Measurements from ENCODE around the gene SUPT20HL1.
"Not testable (repeated sequence)": the region's sequence is repeated elsewhere in the genome, so short reads cannot be mapped to it uniquely, and the experiment has no call there.

Gene SUPT20HL1

GRCh38 chrX:24375600-24376131 is 15.2 kb downstream of the SUPT20HL1 start:
- TF ChIP-seq, protein P1, sequence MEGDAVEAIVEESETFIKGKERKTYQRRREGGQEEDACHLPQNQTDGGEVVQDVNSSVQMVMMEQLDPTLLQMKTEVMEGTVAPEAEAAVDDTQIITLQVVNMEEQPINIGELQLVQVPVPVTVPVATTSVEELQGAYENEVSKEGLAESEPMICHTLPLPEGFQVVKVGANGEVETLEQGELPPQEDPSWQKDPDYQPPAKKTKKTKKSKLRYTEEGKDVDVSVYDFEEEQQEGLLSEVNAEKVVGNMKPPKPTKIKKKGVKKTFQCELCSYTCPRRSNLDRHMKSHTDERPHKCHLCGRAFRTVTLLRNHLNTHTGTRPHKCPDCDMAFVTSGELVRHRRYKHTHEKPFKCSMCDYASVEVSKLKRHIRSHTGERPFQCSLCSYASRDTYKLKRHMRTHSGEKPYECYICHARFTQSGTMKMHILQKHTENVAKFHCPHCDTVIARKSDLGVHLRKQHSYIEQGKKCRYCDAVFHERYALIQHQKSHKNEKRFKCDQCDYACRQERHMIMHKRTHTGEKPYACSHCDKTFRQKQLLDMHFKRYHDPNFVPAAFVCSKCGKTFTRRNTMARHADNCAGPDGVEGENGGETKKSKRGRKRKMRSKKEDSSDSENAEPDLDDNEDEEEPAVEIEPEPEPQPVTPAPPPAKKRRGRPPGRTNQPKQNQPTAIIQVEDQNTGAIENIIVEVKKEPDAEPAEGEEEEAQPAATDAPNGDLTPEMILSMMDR (conservative IDR thresholded peaks at IDR 0.05; ENCODE audit: low read depth), result no peak
- no peak for DNase-seq (ENCODE audit: low spot score)
- ChIA-PET CTCF (interaction anchor here (0.6 kb wide), 1 partner anchor 87 kb away, joined by 3 read pairs; no protein-coding TSS in a partner anchor), POLR2A (ENCODE audit: low non-redundant PET) (no interaction called here)
- H3K27ac ChIP-seq, result no peak overlapping the region

- CTCF ChIA-PET, result no interaction called here
- no peak for DNase-seq (ENCODE audit: low spot score)
- POLR2A ChIA-PET (ENCODE audit: low non-redundant PET), result no interaction called here
- no peak overlapping the region for H3K27ac ChIP-seq
- TF ChIP-seq, protein P1 (conservative IDR thresholded peaks at IDR 0.05; ENCODE audit: low read depth), result no peak
Measured at GRCh38 chrX:24376403-24376802, 16.0 kb downstream of the SUPT20HL1 start.

- CTCF ChIA-PET, result no interaction called here
- H3K27ac ChIP-seq, result no peak overlapping the region
- no peak for DNase-seq (ENCODE audit: low spot score)
- POLR2A ChIA-PET (ENCODE audit: low non-redundant PET), result no interaction called here
- TF ChIP-seq, protein P1 (conservative IDR thresholded peaks at IDR 0.05; ENCODE audit: low read depth), result no peak
Measured at GRCh38 chrX:24377195-24377594, 16.8 kb downstream of the SUPT20HL1 start.

GRCh38 chrX:24377911-24378468 is 17.6 kb downstream of the SUPT20HL1 start:
- TF ChIP-seq, protein P1 (conservative IDR thresholded peaks at IDR 0.05; ENCODE audit: low read depth), result no peak
- CTCF ChIA-PET, result no interaction called here
- POLR2A ChIA-PET (ENCODE audit: low non-redundant PET), result no interaction called here
- no peak overlapping the region for H3K27ac ChIP-seq
- DNase-seq (ENCODE audit: low spot score), result no peak

DNA sequence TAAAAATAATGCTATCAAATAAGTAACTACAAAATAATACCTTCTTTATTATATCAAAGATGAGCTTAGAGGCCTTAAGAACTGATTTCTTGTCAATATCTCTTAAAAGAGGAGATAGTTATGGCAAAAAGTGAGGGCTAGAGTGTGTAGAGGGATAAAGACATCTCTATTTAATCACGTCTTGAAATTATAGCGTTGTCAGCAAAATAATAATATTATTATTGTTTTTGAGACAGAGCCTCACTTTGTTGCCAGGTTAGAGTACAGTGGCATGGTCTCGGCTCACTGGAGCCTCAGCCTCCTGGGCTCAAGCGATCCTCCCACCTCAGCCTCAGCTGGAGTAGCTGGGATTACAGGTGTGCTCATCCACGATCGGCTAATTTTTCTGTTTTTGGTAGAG is 18.3 kb downstream of the SUPT20HL1 start:
- CTCF ChIA-PET, result interaction anchor here (0.6 kb wide), 1 partner anchor 127 kb away, joined by 3 read pairs; no protein-coding TSS in a partner anchor
- no peak overlapping the region for H3K27ac ChIP-seq
- TF ChIP-seq, protein P1 (conservative IDR thresholded peaks at IDR 0.05; ENCODE audit: low read depth), result no peak
- POLR2A ChIA-PET (ENCODE audit: low non-redundant PET), result no interaction called here
- no peak for DNase-seq (ENCODE audit: low spot score)

- H3K27ac ChIP-seq, result no peak overlapping the region
- ChIA-PET CTCF (no interaction called here), POLR2A (ENCODE audit: low non-redundant PET) (no interaction called here)
- TF ChIP-seq, protein P1 (conservative IDR thresholded peaks at IDR 0.05; ENCODE audit: low read depth), result no peak
- no peak for DNase-seq (ENCODE audit: low spot score)
Measured at GRCh38 chrX:24380262-24381187, 20.1 kb downstream of the SUPT20HL1 start.

DNA sequence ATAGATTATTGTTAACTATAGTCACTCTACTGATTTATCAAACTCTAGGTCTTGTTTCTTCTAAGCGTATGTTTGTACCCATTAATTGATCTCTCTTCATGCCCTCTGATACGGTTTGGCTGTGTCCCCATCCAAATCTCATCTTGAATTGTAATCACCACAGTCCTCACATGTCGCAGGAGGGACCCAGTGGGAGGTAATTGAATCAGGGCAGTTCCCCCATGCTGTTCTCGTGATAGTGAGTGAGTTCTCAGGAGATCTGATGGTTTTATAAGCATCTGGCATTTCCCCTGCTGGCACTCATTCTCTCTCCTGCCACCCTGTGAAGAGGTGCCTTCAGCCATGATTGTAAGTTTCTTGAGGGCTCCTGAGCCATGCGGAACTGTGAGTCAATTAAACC is 21.9 kb downstream of the SUPT20HL1 start:
- CTCF ChIA-PET; H3K27ac ChIP-seq; DNase-seq (ENCODE audit: low spot score); POLR2A ChIA-PET (ENCODE audit: low non-redundant PET): not testable (repeated sequence)
